ENCODE results near the gene FBLN5.

- TF ChIP-seq EZH2 (IDR thresholded peaks at IDR 0.05) (no peak), POLR2AphosphoS5 (IDR thresholded peaks at IDR 0.05; ENCODE audit: borderline replicate concordance, low read depth, low read length) (no peak)
Observed at GRCh38 chr14:91956616-91957015, 9.1 kb upstream of the FBLN5 start.
